Measurements from ENCODE around the gene PAX9.

Gene PAX9

DNA sequence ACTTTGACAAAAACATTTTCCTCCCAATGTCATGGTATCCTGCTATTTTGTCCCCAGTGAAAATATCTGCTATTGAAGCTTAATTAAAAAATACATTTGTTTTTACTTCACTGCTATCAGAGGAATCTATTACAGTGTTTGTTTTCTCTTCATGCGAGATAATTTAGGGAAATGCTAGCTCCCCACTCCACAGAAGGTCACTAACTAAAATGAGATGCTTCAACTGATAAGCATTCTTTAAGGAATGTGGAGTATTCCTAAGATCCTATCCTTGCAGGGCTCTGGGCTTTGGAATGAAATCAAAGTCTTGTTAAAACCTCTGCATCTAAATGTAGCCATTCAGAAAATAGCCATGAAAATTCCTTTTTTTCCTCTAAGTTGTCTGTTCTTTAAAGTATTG lies 39.5 kb downstream of the PAX9 start:
- TF ChIP-seq YY1 (IDR thresholded peaks at IDR 0.05; ENCODE audit: low read depth): no peak

GRCh38 chr14:36702474-36702873 lies 40.8 kb downstream of the PAX9 start:
- TF ChIP-seq, protein P1, sequence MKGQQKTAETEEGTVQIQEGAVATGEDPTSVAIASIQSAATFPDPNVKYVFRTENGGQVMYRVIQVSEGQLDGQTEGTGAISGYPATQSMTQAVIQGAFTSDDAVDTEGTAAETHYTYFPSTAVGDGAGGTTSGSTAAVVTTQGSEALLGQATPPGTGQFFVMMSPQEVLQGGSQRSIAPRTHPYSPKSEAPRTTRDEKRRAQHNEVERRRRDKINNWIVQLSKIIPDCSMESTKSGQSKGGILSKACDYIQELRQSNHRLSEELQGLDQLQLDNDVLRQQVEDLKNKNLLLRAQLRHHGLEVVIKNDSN (IDR thresholded peaks at IDR 0.05): no peak
- TF ChIP-seq RAD21 (IDR thresholded peaks at IDR 0.05; ENCODE audit: low read depth): no peak
- no peak for TF ChIP-seq NFIC (IDR thresholded peaks at IDR 0.05)
- TF ChIP-seq EGR1 (IDR thresholded peaks at IDR 0.05): no peak
- TF ChIP-seq TAF1 (IDR thresholded peaks at IDR 0.05; ENCODE audit: low read depth): no peak
- no peak for TF ChIP-seq CEBPB (IDR thresholded peaks at IDR 0.05)
- no peak for TF ChIP-seq EP300 (IDR thresholded peaks at IDR 0.05; ENCODE audit: borderline replicate concordance)
- TF ChIP-seq, protein P2, sequence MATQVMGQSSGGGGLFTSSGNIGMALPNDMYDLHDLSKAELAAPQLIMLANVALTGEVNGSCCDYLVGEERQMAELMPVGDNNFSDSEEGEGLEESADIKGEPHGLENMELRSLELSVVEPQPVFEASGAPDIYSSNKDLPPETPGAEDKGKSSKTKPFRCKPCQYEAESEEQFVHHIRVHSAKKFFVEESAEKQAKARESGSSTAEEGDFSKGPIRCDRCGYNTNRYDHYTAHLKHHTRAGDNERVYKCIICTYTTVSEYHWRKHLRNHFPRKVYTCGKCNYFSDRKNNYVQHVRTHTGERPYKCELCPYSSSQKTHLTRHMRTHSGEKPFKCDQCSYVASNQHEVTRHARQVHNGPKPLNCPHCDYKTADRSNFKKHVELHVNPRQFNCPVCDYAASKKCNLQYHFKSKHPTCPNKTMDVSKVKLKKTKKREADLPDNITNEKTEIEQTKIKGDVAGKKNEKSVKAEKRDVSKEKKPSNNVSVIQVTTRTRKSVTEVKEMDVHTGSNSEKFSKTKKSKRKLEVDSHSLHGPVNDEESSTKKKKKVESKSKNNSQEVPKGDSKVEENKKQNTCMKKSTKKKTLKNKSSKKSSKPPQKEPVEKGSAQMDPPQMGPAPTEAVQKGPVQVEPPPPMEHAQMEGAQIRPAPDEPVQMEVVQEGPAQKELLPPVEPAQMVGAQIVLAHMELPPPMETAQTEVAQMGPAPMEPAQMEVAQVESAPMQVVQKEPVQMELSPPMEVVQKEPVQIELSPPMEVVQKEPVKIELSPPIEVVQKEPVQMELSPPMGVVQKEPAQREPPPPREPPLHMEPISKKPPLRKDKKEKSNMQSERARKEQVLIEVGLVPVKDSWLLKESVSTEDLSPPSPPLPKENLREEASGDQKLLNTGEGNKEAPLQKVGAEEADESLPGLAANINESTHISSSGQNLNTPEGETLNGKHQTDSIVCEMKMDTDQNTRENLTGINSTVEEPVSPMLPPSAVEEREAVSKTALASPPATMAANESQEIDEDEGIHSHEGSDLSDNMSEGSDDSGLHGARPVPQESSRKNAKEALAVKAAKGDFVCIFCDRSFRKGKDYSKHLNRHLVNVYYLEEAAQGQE (IDR thresholded peaks at IDR 0.05; ENCODE audit: low read depth): no peak

DNA sequence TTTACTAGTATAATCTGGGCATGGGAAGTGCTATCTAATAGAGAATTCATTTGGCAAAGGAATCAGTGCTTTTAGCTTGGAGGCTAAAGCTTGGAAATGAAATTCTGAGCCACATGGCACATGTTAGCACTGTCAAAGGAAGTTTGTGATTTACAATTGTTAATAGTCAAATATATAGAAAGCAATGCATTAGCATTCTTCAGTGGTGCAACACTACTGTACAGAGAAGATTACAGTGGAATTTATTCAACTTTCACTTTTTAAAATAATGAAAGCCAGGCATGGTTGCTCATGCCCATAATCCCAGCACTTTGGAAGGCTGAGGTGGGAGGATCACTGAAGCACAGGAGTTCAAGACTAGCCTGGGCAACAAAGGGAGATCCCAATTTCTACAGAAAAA lies 45.9 kb downstream of the PAX9 start:
- TF ChIP-seq EP300 (IDR thresholded peaks at IDR 0.05; ENCODE audit: borderline replicate concordance): no peak

GRCh38 chr14:36713960-36714703 lies 52.5 kb downstream of the PAX9 start:
- TF ChIP-seq TEAD4 (IDR thresholded peaks at IDR 0.05): no peak
- TF ChIP-seq MAX (IDR thresholded peaks at IDR 0.05): no peak
- no peak for TF ChIP-seq TAF1 (IDR thresholded peaks at IDR 0.05; ENCODE audit: low read depth)
- TF ChIP-seq YY1 (IDR thresholded peaks at IDR 0.05; ENCODE audit: low read depth): no peak
- TF ChIP-seq TCF12 (IDR thresholded peaks at IDR 0.05; ENCODE audit: low read depth): no peak
- TF ChIP-seq FOXM1 (IDR thresholded peaks at IDR 0.05; ENCODE audit: borderline replicate concordance, low read depth): no peak
- TF ChIP-seq EP300 (IDR thresholded peaks at IDR 0.05; ENCODE audit: borderline replicate concordance): no peak
- TF ChIP-seq ZBTB7A (IDR thresholded peaks at IDR 0.05; ENCODE audit: low read depth): no peak
- TF ChIP-seq CEBPB (IDR thresholded peaks at IDR 0.05): no peak
- no peak for TF ChIP-seq EGR1 (IDR thresholded peaks at IDR 0.05)
- TF ChIP-seq NFIC (IDR thresholded peaks at IDR 0.05): no peak
- no peak for TF ChIP-seq CREB1 (IDR thresholded peaks at IDR 0.05; ENCODE audit: low read depth)
- TF ChIP-seq RAD21 (IDR thresholded peaks at IDR 0.05; ENCODE audit: low read depth): no peak
- TF ChIP-seq, protein P1 (IDR thresholded peaks at IDR 0.05): no peak

DNA sequence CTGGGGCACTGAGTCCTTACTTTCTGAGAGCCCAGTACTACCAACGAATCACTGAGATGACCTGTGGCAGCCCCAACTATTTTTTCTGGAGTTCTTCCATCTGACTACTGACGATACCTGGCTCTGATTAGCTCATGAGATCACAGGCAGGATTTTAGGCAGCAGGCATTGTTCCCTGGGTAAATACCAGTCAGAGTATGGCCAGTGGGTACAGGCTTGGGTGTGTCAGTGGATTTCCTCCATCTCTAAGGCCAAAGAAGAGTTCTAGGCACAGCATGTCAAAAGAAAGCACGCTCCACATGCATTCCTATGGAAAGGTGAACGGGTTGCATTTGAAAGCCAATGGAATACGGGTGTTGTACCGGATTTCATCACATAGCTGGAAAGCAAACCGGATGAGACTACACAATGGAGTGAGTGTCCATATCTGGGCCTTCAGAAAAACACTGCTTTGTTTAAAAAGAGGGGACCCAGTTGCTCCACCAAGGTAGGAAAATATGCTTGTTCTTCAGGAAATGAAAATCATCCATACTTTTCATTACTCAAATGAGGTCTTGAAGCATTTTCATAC lies 55.0 kb downstream of the PAX9 start:
- no peak for TF ChIP-seq MAX (IDR thresholded peaks at IDR 0.05)
- TF ChIP-seq TCF12 (IDR thresholded peaks at IDR 0.05; ENCODE audit: low read depth): no peak
- no peak for TF ChIP-seq EP300 (IDR thresholded peaks at IDR 0.05; ENCODE audit: borderline replicate concordance)
- no peak for TF ChIP-seq FOXM1 (IDR thresholded peaks at IDR 0.05; ENCODE audit: borderline replicate concordance, low read depth)

DNA sequence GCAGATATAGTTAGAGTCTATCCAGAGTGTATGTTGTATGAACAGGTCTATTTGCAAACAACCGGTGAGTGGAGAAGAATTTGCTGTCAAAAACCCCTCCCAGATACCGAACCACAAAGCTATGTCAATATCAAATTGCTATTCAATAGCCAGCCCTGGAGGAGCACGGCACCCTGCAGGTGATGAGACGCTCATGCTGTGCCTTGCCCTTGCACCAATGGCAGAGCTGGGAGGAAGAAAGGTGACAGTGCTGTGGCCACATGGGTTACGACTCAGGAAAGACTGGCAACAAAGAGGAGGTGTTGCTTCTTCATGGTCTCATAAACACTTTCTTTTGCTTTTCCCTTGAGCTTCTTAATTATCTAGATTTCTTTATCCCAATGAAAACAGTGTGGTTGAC lies 55.7 kb downstream of the PAX9 start:
- TF ChIP-seq TAF1 (IDR thresholded peaks at IDR 0.05; ENCODE audit: low read depth) (no peak), TCF12 (IDR thresholded peaks at IDR 0.05; ENCODE audit: low read depth) (no peak), MAX (IDR thresholded peaks at IDR 0.05) (no peak), YY1 (IDR thresholded peaks at IDR 0.05; ENCODE audit: low read depth) (no peak), CEBPB (IDR thresholded peaks at IDR 0.05) (no peak), CREB1 (IDR thresholded peaks at IDR 0.05; ENCODE audit: low read depth) (no peak), RAD21 (IDR thresholded peaks at IDR 0.05; ENCODE audit: low read depth) (no peak), TEAD4 (IDR thresholded peaks at IDR 0.05) (no peak), FOXM1 (IDR thresholded peaks at IDR 0.05; ENCODE audit: borderline replicate concordance, low read depth) (no peak), ZBTB7A (IDR thresholded peaks at IDR 0.05; ENCODE audit: low read depth) (no peak), NFIC (IDR thresholded peaks at IDR 0.05) (no peak), EP300 (IDR thresholded peaks at IDR 0.05; ENCODE audit: borderline replicate concordance) (no peak), EGR1 (IDR thresholded peaks at IDR 0.05) (no peak)
- TF ChIP-seq, protein P1 (IDR thresholded peaks at IDR 0.05): no peak
- TF ChIP-seq, protein P2 (IDR thresholded peaks at IDR 0.05; ENCODE audit: low read depth): no peak
